Thyroid gland (tissue), 4 donors: ENCODE data around the gene ICE2. TPM values are rescaled to one million over a fixed set of nuclear protein-coding genes. Genes with fewer than 3 reads are reported as not detected.

Experiments used
- DNase-seq, 2 donors: peaks; one replicate each; pipeline ENCODE4 v3.0.0-alpha.2; 2019
- H3K27ac ChIP-seq, 3 donors: fragments of 200-600 bp; sonication (generic); 1 replicate in 2 of 3; 2 replicates in 1 of 3; pipeline ENCODE4 v1.5.1; 2016 to 2019; ENCODE audit warnings: mild to moderate bottlenecking in 1 of 3, moderate library complexity in 1 of 3
- H3K27me3 ChIP-seq: fragments of 200-600 bp; sonication (generic); one replicate; pipeline ENCODE4 v1.5.1; 2019
- H3K36me3 ChIP-seq, 2 donors: fragments of 200-600 bp; sonication (generic); one replicate each; pipeline ENCODE4 v1.5.1; 2016 to 2019
- H3K4me1 ChIP-seq, 2 donors: fragments of 200-600 bp; sonication (generic); one replicate each; pipeline ENCODE4 v1.5.1; 2017 to 2019
- H3K4me3 ChIP-seq, 3 donors: fragments of 200-600 bp; sonication (generic); replicated peaks in 1 of 3; 1 replicate in 2 of 3; 2 replicates in 1 of 3; pipeline ENCODE4 v1.5.1; 2016; ENCODE audit warnings: mild to moderate bottlenecking in 1 of 3
- H3K9me3 ChIP-seq: fragments of 200-600 bp; sonication (generic); one replicate; pipeline ENCODE4 v1.5.1; 2017
- CTCF ChIP-seq, 6 experiments: fragments of 200-600 bp in 3 of 6; fragments of 450-650 bp in 3 of 6; sonication (generic) in 3 of 6; IDR thresholded peaks; one replicate each; pipeline ENCODE4 v1.5.1; 2016 to 2019; ENCODE audit warnings: antibody characterized with exemption in 6 of 6, mild to moderate bottlenecking in 2 of 6, inconsistent platforms in 1 of 6, moderate library complexity in 1 of 6
- POLR2A ChIP-seq, 2 donors: fragments of 450-650 bp; IDR thresholded peaks; one replicate each; pipeline ENCODE4 v1.6.1; 2017; ENCODE audit warnings: antibody characterized with exemption in 2 of 2, mild to moderate bottlenecking in 2 of 2, moderate library complexity in 1 of 2
- WGBS, 2 donors: methylation state at CpG; one replicate each; pipeline ENCODE4 v1.1.5; 2017; 5-methylcytosine and 5-hydroxymethylcytosine counted together
- intact Hi-C: fragments of 100-400 bp; cut with DNase I; formaldehyde crosslinking; loops from one replicate; pipeline ENCODE4 v1.15.1; 2023
- total RNA-seq, 4 donors: library from RNA; depleted of rRNA; stranded (reverse); fragments of >200 nt; gene quantifications; one replicate each; pipeline ENCODE4 v1.2.3, GENCODE V29; 2016

The ICE2 gene
- total RNA-seq, 4 donors from 2014 or later = 52.6 to 84.5 (median 59.5) TPM

GRCh38 chr15:60424006-60424405 lies 54.9 kb downstream of the ICE2 start:
- Histone ChIP-seq H3K9me3 (no peaks in the 10 kb centered on the region), H3K27ac (peak overlapping the region in 2 of 3 donors; percentile 42 to 57), H3K27me3 (no peaks in the 10 kb centered on the region), H3K4me3 (no peak overlapping the region), H3K36me3 (no peaks in the 10 kb centered on the region), H3K4me1 (peaks cover 14 to 22% of the 10 kb centered on the region in 2 donors)
- no peak for TF ChIP-seq CTCF (IDR thresholded peaks at IDR 0.05)
- no peak for TF ChIP-seq POLR2A (IDR thresholded peaks at IDR 0.05)
- intact Hi-C loops = no loop called here
- 90 to 91% methylated on average over 1 of the region's 1 CpG for WGBS, 2 donors
- no peak for DNase-seq

GRCh38 chr15:60423537-60423936 lies 55.4 kb downstream of the ICE2 start:
- Histone ChIP-seq H3K27me3 (no peaks in the 10 kb centered on the region), H3K9me3 (no peaks in the 10 kb centered on the region), H3K4me3 (no peak overlapping the region), H3K36me3 (no peaks in the 10 kb centered on the region), H3K27ac (peak overlapping the region; percentile 27 to 57 (median 42)), H3K4me1 (peaks cover 14 to 22% of the 10 kb centered on the region in 2 donors)
- peak; percentile 38 to 41 for DNase-seq
- intact Hi-C loops = no loop called here
- 5 to 6% methylated on average over 2 of the region's 2 CpGs for WGBS, 2 donors
- TF ChIP-seq CTCF (IDR thresholded peaks at IDR 0.05) (no peak), POLR2A (IDR thresholded peaks at IDR 0.05) (no peak)

- peaks cover 14 to 22% of the 10 kb centered on the region in 2 donors for H3K4me1 ChIP-seq
- TF ChIP-seq CTCF (IDR thresholded peaks at IDR 0.05) (no peak), POLR2A (IDR thresholded peaks at IDR 0.05) (no peak)
- DNase-seq = no peak
- H3K27ac ChIP-seq = no peak overlapping the region
- intact Hi-C loops = no loop called here
- no peaks in the 10 kb centered on the region for H3K27me3 ChIP-seq
- 74 to 84% methylated on average over 1 of the region's 1 CpG for WGBS, 2 donors
- no peaks in the 10 kb centered on the region for H3K36me3 ChIP-seq
- no peaks in the 10 kb centered on the region for H3K9me3 ChIP-seq
- H3K4me3 ChIP-seq = no peak overlapping the region
Observed at GRCh38 chr15:60421544-60421943, 57.4 kb downstream of the ICE2 start.

GRCh38 chr15:60420203-60420716 lies 58.7 kb downstream of the ICE2 start:
- intact Hi-C loops = no loop called here
- TF ChIP-seq CTCF (IDR thresholded peaks at IDR 0.05) = no peak
- no peak for TF ChIP-seq POLR2A (IDR thresholded peaks at IDR 0.05)
- no peak overlapping the region for H3K4me3 ChIP-seq
- H3K4me1 ChIP-seq = peaks cover 14 to 22% of the 10 kb centered on the region in 2 donors
- WGBS, 2 donors = 88 to 96% methylated on average over 2 of the region's 2 CpGs
- no peaks in the 10 kb centered on the region for H3K9me3 ChIP-seq
- H3K27me3 ChIP-seq = no peaks in the 10 kb centered on the region
- no peak overlapping the region for H3K27ac ChIP-seq
- no peaks in the 10 kb centered on the region for H3K36me3 ChIP-seq
- DNase-seq = no peak

GRCh38 chr15:60419753-60420152 lies 59.2 kb downstream of the ICE2 start:
- no peak for TF ChIP-seq POLR2A (IDR thresholded peaks at IDR 0.05)
- no peak for TF ChIP-seq CTCF (IDR thresholded peaks at IDR 0.05)
- H3K4me1 ChIP-seq = peaks cover 14 to 22% of the 10 kb centered on the region in 2 donors
- H3K27ac ChIP-seq = no peak overlapping the region
- no peak overlapping the region for H3K4me3 ChIP-seq
- no peak for DNase-seq
- H3K27me3 ChIP-seq = no peaks in the 10 kb centered on the region
- intact Hi-C loops = no loop called here
- WGBS, 2 donors = 86 to 92% methylated on average over 2 of the region's 2 CpGs
- no peaks in the 10 kb centered on the region for H3K36me3 ChIP-seq
- H3K9me3 ChIP-seq = no peaks in the 10 kb centered on the region
